ENCODE measurements around the gene RNF114.
"Not testable (repeated sequence)": the region's sequence is repeated elsewhere in the genome, so short reads cannot be mapped to it uniquely, and the experiment has no call there.

The RNF114 gene

GRCh38 chr20:49999329-49999728 lies 63.1 kb downstream of the RNF114 start:
- no peak for DNase-seq
- in situ Hi-C loops (cut with MboI; ENCODE audit: low pct_unique_long_range_greater_than_20kb, low sequenced_read_pairs) = no loop called here

GRCh38 chr20:50000548-50001222 lies 64.5 kb downstream of the RNF114 start:
- in situ Hi-C loops (cut with MboI; ENCODE audit: low pct_unique_long_range_greater_than_20kb, low sequenced_read_pairs) = not testable (repeated sequence)
- DNase-seq = peak; percentile 32

GRCh38 chr20:50001784-50002311 lies 65.7 kb downstream of the RNF114 start:
- DNase-seq = no peak
- in situ Hi-C loops (cut with MboI; ENCODE audit: low pct_unique_long_range_greater_than_20kb, low sequenced_read_pairs) = no loop called here

- peak; percentile 95 for DNase-seq
- in situ Hi-C loops (cut with MboI; ENCODE audit: low pct_unique_long_range_greater_than_20kb, low sequenced_read_pairs) = no loop called here
Observed at GRCh38 chr20:50003253-50003656, 67.1 kb downstream of the RNF114 start.

All from KBM-7 (cell line).